ENCODE measurements around the gene SKOR1. TPM values are rescaled to one million over a fixed set of nuclear protein-coding genes. Genes with fewer than 3 reads are reported as not detected.

SKOR1 gene
- total RNA-seq, 1 donor from 2014 or later, result not detected

DNA sequence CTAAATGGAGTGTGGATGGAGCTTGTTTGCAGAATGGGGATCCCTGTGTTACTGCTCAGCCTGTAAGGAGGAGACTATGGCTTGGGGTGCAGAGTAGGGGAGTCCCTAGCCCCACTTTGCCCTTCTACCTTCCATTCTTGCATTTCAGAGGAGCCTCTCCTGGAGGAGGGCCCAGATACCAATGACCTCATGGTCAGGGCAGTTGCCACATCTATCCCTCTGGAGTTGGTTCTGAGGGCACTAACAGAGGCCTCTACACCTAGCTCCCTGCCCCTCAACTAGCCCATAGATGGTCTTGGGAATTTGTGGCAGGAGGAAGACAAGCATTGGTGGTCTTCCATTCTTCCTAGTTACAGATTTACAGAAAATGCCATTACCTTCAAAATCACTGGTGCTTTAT lies 6.1 kb downstream of the SKOR1 start:
- no peak overlapping the region for H2AFZ ChIP-seq (ENCODE audit: low read depth, low read length)
- H3K9me3 Mint-ChIP-seq (ENCODE audit: unreplicated experiment), result peaks cover 16% of the 10 kb centered on the region
- H3K27ac Mint-ChIP-seq (ENCODE audit: unreplicated experiment), result no peak overlapping the region
- H3K9ac ChIP-seq (ENCODE audit: low read length), result no peak overlapping the region
- FAIRE-seq, result no peak
- H3K4me1 ChIP-seq (ENCODE audit: insufficient read depth, low read length), result peaks cover 24% of the 10 kb centered on the region
- peaks cover 85% of the 10 kb centered on the region for H3K27me3 ChIP-seq (ENCODE audit: insufficient read depth, low read length)
- peaks cover 64% of the 10 kb centered on the region for H3K27me3 Mint-ChIP-seq (ENCODE audit: low read depth, unreplicated experiment)
- DNase-seq (ENCODE audit: low read depth), result no peak
- H4K20me1 ChIP-seq (ENCODE audit: insufficient read depth, low read length), result peaks cover under 1% of the 10 kb centered on the region
- H3K4me3 ChIP-seq (ENCODE audit: insufficient read depth, low read depth, low read length), result no peak overlapping the region
- H3K4me3 Mint-ChIP-seq (ENCODE audit: unreplicated experiment), result no peak overlapping the region
- no peak overlapping the region for H3K27ac ChIP-seq (ENCODE audit: low read depth, low read length)
- H3K36me3 ChIP-seq (ENCODE audit: insufficient read depth, low read length), result no peaks in the 10 kb centered on the region
- H3K36me3 Mint-ChIP-seq (ENCODE audit: low read depth, unreplicated experiment), result no peaks in the 10 kb centered on the region
- no peak overlapping the region for H3K4me2 ChIP-seq (ENCODE audit: low read length)
- H3K79me2 ChIP-seq (ENCODE audit: insufficient read depth, low read length), result no peaks in the 10 kb centered on the region
- TF ChIP-seq EZH2 (IDR thresholded peaks at IDR 0.05; ENCODE audit: insufficient read depth, low read length), result no peak
- TF ChIP-seq, protein P1, sequence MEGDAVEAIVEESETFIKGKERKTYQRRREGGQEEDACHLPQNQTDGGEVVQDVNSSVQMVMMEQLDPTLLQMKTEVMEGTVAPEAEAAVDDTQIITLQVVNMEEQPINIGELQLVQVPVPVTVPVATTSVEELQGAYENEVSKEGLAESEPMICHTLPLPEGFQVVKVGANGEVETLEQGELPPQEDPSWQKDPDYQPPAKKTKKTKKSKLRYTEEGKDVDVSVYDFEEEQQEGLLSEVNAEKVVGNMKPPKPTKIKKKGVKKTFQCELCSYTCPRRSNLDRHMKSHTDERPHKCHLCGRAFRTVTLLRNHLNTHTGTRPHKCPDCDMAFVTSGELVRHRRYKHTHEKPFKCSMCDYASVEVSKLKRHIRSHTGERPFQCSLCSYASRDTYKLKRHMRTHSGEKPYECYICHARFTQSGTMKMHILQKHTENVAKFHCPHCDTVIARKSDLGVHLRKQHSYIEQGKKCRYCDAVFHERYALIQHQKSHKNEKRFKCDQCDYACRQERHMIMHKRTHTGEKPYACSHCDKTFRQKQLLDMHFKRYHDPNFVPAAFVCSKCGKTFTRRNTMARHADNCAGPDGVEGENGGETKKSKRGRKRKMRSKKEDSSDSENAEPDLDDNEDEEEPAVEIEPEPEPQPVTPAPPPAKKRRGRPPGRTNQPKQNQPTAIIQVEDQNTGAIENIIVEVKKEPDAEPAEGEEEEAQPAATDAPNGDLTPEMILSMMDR (IDR thresholded peaks at IDR 0.05; ENCODE audit: insufficient read depth, low read depth, low read length), result no peak
- no peaks in the 10 kb centered on the region for H3K4me1 Mint-ChIP-seq (ENCODE audit: low read depth, unreplicated experiment)
- H3K9me3 ChIP-seq (ENCODE audit: insufficient read depth, low read depth, low read length), result peaks cover under 1% of the 10 kb centered on the region

DNA sequence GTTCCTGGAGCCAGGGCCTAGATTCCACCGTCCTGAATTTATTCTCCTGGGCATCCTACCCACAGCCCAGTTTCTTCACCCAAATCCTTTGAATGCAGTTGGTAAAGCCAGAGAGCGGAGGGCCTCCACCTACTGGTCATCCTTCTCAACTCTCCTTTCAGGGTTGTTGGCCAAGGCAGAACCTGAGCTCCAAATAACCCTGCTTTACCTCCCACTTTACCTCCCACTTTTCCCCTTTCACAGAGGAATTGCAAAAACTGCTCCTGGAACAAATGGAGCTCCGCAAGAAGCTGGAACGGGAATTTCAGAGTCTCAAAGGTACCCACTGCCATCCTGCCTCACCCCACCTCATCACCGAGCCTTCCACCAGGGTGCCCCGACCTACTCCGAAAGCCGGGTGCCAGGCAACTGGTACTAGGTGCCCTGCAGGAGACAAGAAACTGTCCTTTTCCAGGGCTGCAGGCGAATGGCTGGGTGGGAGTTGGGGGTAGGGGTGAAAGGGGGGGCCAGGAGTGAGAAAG lies 6.8 kb downstream of the SKOR1 start:
- H3K4me3 Mint-ChIP-seq (ENCODE audit: unreplicated experiment), result no peak overlapping the region
- DNase-seq (ENCODE audit: low read depth), result no peak

More for the DNA sequence above, 6.8 kb downstream of the SKOR1 start:
- H3K4me2 ChIP-seq (ENCODE audit: low read length), result no peak overlapping the region
- TF ChIP-seq EZH2 (IDR thresholded peaks at IDR 0.05; ENCODE audit: insufficient read depth, low read length), result no peak
- TF ChIP-seq, protein P1 (IDR thresholded peaks at IDR 0.05; ENCODE audit: insufficient read depth, low read depth, low read length), result no peak
- FAIRE-seq, result no peak
- no peaks in the 10 kb centered on the region for H3K9me3 ChIP-seq (ENCODE audit: insufficient read depth, low read depth, low read length)
- Mint-ChIP-seq H3K9me3 (ENCODE audit: unreplicated experiment) (peaks cover 16% of the 10 kb centered on the region), H3K27ac (ENCODE audit: unreplicated experiment) (no peak overlapping the region), H3K4me1 (ENCODE audit: low read depth, unreplicated experiment) (no peaks in the 10 kb centered on the region), H3K27me3 (ENCODE audit: low read depth, unreplicated experiment) (peaks cover 66% of the 10 kb centered on the region), H3K36me3 (ENCODE audit: low read depth, unreplicated experiment) (no peaks in the 10 kb centered on the region)
- H3K4me1 ChIP-seq (ENCODE audit: insufficient read depth, low read length), result peaks cover 24% of the 10 kb centered on the region
- H2AFZ ChIP-seq (ENCODE audit: low read depth, low read length), result no peak overlapping the region
- H3K27ac ChIP-seq (ENCODE audit: low read depth, low read length), result no peak overlapping the region
- H3K4me3 ChIP-seq (ENCODE audit: insufficient read depth, low read depth, low read length), result no peak overlapping the region
- H3K27me3 ChIP-seq (ENCODE audit: insufficient read depth, low read length), result peaks cover 87% of the 10 kb centered on the region
- no peaks in the 10 kb centered on the region for H3K36me3 ChIP-seq (ENCODE audit: insufficient read depth, low read length)
- no peaks in the 10 kb centered on the region for H3K79me2 ChIP-seq (ENCODE audit: insufficient read depth, low read length)
- no peaks in the 10 kb centered on the region for H4K20me1 ChIP-seq (ENCODE audit: insufficient read depth, low read length)
- H3K9ac ChIP-seq (ENCODE audit: low read length), result no peak overlapping the region
